KMS-11 (cell line): Measurements from ENCODE around the gene SPEM2.

Source experiments
- H2AFZ ChIP-seq: fragments of 200-600 bp; sonication (generic); 2 replicates; pipeline ENCODE4 v1.6.1; 2016; ENCODE audit warnings: antibody characterized with exemption, mixed run types, low read depth
- H3K27ac ChIP-seq: fragments of 200-600 bp; sonication (generic); 2 replicates; pipeline ENCODE4 v1.6.1; 2016; ENCODE audit warnings: mild to moderate bottlenecking, mixed run types
- H3K27me3 ChIP-seq: fragments of 200-600 bp; sonication (generic); 2 replicates; pipeline ENCODE4 v1.6.1; 2017; ENCODE audit warnings: mild to moderate bottlenecking, low read depth, mixed run types, moderate library complexity; ENCODE audit not compliant: insufficient read depth
- H3K36me3 ChIP-seq: fragments of 200-600 bp; sonication (generic); 2 replicates; pipeline ENCODE4 v1.6.1; 2017; ENCODE audit warnings: mild to moderate bottlenecking, mixed run types; ENCODE audit not compliant: insufficient read depth
- H3K4me1 ChIP-seq: fragments of 200-600 bp; sonication (generic); 2 replicates; pipeline ENCODE4 v1.6.1; 2016; ENCODE audit warnings: mild to moderate bottlenecking, low read depth, mixed run types; ENCODE audit not compliant: poor library complexity, severe bottlenecking
- H3K4me2 ChIP-seq: fragments of 200-600 bp; sonication (generic); 2 replicates; pipeline ENCODE4 v1.7.0; 2016; ENCODE audit warnings: mild to moderate bottlenecking, mixed run types
- H3K4me3 ChIP-seq: fragments of 200-600 bp; sonication (generic); IDR thresholded peaks from 2 replicates; pipeline ENCODE4 v1.6.1; 2017; ENCODE audit warnings: low read depth, low read length, mixed read lengths; ENCODE audit not compliant: insufficient read depth
- H3K79me2 ChIP-seq: fragments of 200-600 bp; sonication (generic); 2 replicates; pipeline ENCODE4 v1.6.1; 2016; ENCODE audit warnings: low read depth, mixed run types; ENCODE audit not compliant: insufficient read depth
- H3K9ac ChIP-seq: fragments of 200-600 bp; sonication (generic); 2 replicates; pipeline ENCODE4 v1.6.1; 2016; ENCODE audit warnings: mild to moderate bottlenecking, mixed run types
- H4K20me1 ChIP-seq: fragments of 200-600 bp; sonication (generic); 2 replicates; pipeline ENCODE4 v1.6.1; 2016; ENCODE audit warnings: mild to moderate bottlenecking, mixed run types; ENCODE audit not compliant: insufficient read depth
- TF ChIP-seq, protein P1 (sequence below): fragments of 200-600 bp; sonication (generic); conservative IDR thresholded peaks from 2 replicates; pipeline ENCODE4 v1.6.1; 2017; ENCODE audit warnings: low read depth, mild to moderate bottlenecking, antibody characterized with exemption, low read length, moderate library complexity, mixed read lengths

Gene SPEM2

DNA sequence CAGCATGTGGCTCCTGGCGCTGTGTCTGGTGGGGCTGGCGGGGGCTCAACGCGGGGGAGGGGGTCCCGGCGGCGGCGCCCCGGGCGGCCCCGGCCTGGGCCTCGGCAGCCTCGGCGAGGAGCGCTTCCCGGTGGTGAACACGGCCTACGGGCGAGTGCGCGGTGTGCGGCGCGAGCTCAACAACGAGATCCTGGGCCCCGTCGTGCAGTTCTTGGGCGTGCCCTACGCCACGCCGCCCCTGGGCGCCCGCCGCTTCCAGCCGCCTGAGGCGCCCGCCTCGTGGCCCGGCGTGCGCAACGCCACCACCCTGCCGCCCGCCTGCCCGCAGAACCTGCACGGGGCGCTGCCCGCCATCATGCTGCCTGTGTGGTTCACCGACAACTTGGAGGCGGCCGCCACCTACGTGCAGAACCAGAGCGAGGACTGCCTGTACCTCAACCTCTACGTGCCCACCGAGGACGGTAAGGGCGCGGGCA, 17.1 kb upstream of the SPEM2 start:
- H3K79me2 ChIP-seq = no peaks in the 10 kb centered on the region
- TF ChIP-seq, protein P1, sequence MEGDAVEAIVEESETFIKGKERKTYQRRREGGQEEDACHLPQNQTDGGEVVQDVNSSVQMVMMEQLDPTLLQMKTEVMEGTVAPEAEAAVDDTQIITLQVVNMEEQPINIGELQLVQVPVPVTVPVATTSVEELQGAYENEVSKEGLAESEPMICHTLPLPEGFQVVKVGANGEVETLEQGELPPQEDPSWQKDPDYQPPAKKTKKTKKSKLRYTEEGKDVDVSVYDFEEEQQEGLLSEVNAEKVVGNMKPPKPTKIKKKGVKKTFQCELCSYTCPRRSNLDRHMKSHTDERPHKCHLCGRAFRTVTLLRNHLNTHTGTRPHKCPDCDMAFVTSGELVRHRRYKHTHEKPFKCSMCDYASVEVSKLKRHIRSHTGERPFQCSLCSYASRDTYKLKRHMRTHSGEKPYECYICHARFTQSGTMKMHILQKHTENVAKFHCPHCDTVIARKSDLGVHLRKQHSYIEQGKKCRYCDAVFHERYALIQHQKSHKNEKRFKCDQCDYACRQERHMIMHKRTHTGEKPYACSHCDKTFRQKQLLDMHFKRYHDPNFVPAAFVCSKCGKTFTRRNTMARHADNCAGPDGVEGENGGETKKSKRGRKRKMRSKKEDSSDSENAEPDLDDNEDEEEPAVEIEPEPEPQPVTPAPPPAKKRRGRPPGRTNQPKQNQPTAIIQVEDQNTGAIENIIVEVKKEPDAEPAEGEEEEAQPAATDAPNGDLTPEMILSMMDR = no peak
- H3K4me3 ChIP-seq = no peak overlapping the region
- H4K20me1 ChIP-seq = no peaks in the 10 kb centered on the region
- no peaks in the 10 kb centered on the region for H3K27me3 ChIP-seq
- H2AFZ ChIP-seq = no peak overlapping the region
- no peak overlapping the region for H3K27ac ChIP-seq
- no peak overlapping the region for H3K4me2 ChIP-seq
- no peaks in the 10 kb centered on the region for H3K4me1 ChIP-seq
- no peaks in the 10 kb centered on the region for H3K36me3 ChIP-seq
- H3K9ac ChIP-seq = no peak overlapping the region

DNA sequence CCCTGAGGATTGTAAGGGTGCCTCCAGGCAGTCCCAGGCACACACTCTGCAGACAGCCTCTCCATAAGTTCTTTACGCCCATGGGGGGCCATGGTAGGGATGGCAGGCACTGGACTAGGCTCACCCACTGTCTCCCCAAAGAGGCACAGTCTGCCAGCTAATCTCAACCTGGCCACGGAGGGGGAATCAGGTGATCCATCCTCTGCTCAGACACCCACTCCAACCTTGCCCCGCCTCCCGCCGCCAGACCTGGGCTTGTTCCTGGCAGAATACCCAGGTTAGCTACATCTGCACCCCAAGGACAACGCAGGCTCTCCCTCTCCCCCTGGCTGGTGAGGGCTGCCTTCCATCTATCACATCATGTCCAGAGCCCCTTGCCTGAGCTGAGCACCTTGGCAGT, 16.6 kb upstream of the SPEM2 start:
- TF ChIP-seq, protein P1 = no peak

DNA sequence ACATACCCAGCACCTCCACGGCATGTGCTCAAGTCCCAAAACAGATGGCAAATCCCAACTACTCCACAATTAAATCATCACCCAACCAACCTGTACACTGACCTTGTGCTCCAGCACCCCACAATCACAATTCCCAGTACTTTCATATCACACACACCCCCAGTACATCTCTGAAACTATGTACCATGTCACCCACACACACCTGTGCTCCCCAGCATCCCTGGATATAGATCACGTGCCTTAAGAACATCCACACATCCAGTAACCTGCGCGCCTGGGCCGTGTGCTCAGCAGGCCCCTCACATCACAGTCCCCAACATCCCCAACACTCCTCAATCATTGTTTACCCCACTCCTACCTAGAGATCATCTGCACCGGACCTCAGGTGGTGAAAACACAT, 15.7 kb upstream of the SPEM2 start:
- H3K27ac ChIP-seq = no peak overlapping the region
- no peak overlapping the region for H2AFZ ChIP-seq
- no peak overlapping the region for H3K4me3 ChIP-seq
- no peaks in the 10 kb centered on the region for H3K79me2 ChIP-seq
- no peak overlapping the region for H3K4me2 ChIP-seq
- H4K20me1 ChIP-seq = no peaks in the 10 kb centered on the region
- no peaks in the 10 kb centered on the region for H3K36me3 ChIP-seq
- H3K9ac ChIP-seq = no peak overlapping the region
- H3K4me1 ChIP-seq = no peaks in the 10 kb centered on the region
- TF ChIP-seq, protein P1 = no peak
- no peaks in the 10 kb centered on the region for H3K27me3 ChIP-seq

More for the DNA sequence above, 16.6 kb upstream of the SPEM2 start:
- H2AFZ ChIP-seq = no peak overlapping the region
- no peak overlapping the region for H3K9ac ChIP-seq
- H3K4me2 ChIP-seq = no peak overlapping the region
- H3K79me2 ChIP-seq = no peaks in the 10 kb centered on the region
- H3K4me1 ChIP-seq = no peaks in the 10 kb centered on the region
- no peaks in the 10 kb centered on the region for H3K36me3 ChIP-seq
- no peaks in the 10 kb centered on the region for H3K27me3 ChIP-seq
- H3K27ac ChIP-seq = no peak overlapping the region
- H4K20me1 ChIP-seq = no peaks in the 10 kb centered on the region
- H3K4me3 ChIP-seq = no peak overlapping the region

DNA sequence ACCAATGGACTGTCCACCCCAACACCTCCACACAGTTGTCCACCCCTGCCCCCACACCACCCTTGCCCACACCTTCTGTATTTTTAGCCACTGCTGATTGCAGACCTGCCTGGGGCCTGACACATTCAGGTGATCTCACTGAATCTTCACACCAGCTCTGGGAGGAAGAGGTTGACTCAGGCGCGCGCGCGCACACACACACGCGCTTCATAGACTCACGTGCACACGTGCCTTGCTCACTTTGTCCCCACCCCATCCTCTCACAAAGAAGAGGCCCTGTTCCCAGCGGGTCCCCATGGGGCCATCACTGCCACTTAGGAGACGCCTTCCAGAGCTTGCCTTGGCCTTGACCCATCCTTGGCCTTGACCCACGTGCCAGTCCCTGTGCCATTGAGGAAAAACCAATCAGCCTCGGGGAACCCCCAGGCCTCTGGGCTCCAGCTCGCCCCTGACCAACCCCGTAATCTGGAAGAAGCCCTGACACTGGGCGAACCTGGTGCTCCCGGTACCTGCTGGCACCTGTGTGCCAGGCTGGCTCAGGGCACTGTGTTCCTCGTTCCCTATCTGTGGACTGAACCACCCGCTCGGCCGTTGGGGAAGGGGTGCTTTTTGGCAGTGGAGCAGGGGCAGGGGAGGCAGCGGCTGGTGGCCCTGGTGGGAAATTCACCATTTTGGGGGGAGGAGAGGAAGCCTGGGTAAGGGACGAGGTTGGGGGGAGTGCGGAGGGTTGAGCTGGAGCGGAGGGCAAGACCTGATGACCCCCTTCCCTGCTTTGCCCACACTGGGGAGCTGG, 14.6 kb upstream of the SPEM2 start:
- Histone ChIP-seq H3K4me3 (no peak overlapping the region), H3K27ac (no peak overlapping the region), H2AFZ (no peak overlapping the region), H4K20me1 (no peaks in the 10 kb centered on the region), H3K4me2 (no peak overlapping the region), H3K9ac (no peak overlapping the region), H3K79me2 (no peaks in the 10 kb centered on the region), H3K27me3 (no peaks in the 10 kb centered on the region), H3K4me1 (no peaks in the 10 kb centered on the region), H3K36me3 (no peaks in the 10 kb centered on the region)
- TF ChIP-seq, protein P1 = no peak
